ENCODE data around the gene C9orf50. TPM values are rescaled to one million over a fixed set of nuclear protein-coding genes. Genes with fewer than 3 reads are reported as not detected.

C9orf50 gene
- total RNA-seq, 1 experiment from 2014 or later, result not detected

DNA sequence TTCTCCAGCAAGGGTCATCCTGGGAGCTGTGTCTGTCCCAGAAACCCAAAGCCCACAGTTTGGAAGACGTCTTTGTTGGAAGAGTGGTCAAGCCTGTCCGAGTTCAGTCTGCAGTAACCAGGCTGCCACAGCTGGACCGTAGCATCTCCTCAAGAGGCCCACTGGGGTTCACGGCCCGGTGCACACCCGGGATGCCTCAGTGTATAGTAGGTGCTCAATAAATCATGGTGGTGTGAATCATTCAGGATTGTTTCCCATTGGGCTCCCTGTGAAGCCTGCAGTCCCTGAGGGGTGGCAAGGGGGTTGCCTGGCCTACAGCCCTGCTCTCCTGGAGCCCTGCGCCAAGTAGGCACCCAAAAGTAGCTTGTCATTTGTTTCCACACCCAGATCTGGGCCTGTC is 34.3 kb upstream of the C9orf50 start:
- no TSS peak for BruUV-seq (replicated peaks)
- Histone ChIP-seq H3K4me1 (ENCODE audit: control insufficient read depth, insufficient read depth, low read length) (peaks cover 3% of the 10 kb centered on the region; the same call in 1 of the 2 replicates), H3K27ac (ENCODE audit: low read length) (no peak overlapping the region), H3K27me3 (ENCODE audit: control insufficient read depth, insufficient read depth, low read length) (no peaks in the 10 kb centered on the region), H3K9me3 (ENCODE audit: control insufficient read depth, insufficient read depth, low read depth, low read length) (no peaks in the 10 kb centered on the region), H3K36me3 (ENCODE audit: control insufficient read depth, insufficient read depth, low read length) (no peaks in the 10 kb centered on the region), H3K4me3 (ENCODE audit: low read depth in 2 of 2, low read length in 2 of 2) (no peak overlapping the region)
- no peak for ATAC-seq
- in situ Hi-C loops (cut with HindIII; ENCODE audit: low pct_unique_long_range_greater_than_20kb, low sequenced_read_pairs), result no loop called here
- ChIA-PET POLR2A (no interaction called here), CTCF (no interaction called here)
- intact Hi-C loops (cut with micrococcal nuclease; ENCODE audit: unreplicated experiment), result no loop called here
- TF ChIP-seq SIN3A (IDR thresholded peaks at IDR 0.05; ENCODE audit: borderline replicate concordance, insufficient read depth, low read depth, low read length), result no peak
- TF ChIP-seq, protein P1, sequence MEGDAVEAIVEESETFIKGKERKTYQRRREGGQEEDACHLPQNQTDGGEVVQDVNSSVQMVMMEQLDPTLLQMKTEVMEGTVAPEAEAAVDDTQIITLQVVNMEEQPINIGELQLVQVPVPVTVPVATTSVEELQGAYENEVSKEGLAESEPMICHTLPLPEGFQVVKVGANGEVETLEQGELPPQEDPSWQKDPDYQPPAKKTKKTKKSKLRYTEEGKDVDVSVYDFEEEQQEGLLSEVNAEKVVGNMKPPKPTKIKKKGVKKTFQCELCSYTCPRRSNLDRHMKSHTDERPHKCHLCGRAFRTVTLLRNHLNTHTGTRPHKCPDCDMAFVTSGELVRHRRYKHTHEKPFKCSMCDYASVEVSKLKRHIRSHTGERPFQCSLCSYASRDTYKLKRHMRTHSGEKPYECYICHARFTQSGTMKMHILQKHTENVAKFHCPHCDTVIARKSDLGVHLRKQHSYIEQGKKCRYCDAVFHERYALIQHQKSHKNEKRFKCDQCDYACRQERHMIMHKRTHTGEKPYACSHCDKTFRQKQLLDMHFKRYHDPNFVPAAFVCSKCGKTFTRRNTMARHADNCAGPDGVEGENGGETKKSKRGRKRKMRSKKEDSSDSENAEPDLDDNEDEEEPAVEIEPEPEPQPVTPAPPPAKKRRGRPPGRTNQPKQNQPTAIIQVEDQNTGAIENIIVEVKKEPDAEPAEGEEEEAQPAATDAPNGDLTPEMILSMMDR (IDR thresholded peaks at IDR 0.05), result no peak
- DNase-seq (ENCODE audit: low read depth, low spot score), result no peak

GRCh38 chr9:129654554-129655040 is 33.7 kb upstream of the C9orf50 start:
- DNase-seq (ENCODE audit: low read depth, low spot score) (no peak), ATAC-seq (no peak)
- intact Hi-C loops (cut with micrococcal nuclease; ENCODE audit: unreplicated experiment), result no loop called here
- ChIA-PET POLR2A (no interaction called here), CTCF (no interaction called here)
- H3K9me3 ChIP-seq (ENCODE audit: control insufficient read depth, insufficient read depth, low read depth, low read length), result no peaks in the 10 kb centered on the region
- BruUV-seq (replicated peaks), result no TSS peak
- no peak for TF ChIP-seq TCF7L2 (IDR thresholded peaks at IDR 0.05; ENCODE audit: low read depth, low read length)
- no peak for TF ChIP-seq POLR2AphosphoS5 (IDR thresholded peaks at IDR 0.05; ENCODE audit: low read depth, low read length)
- no peak overlapping the region for H3K4me3 ChIP-seq (ENCODE audit: low read depth in 2 of 2, low read length in 2 of 2)
- in situ Hi-C loops (cut with HindIII; ENCODE audit: low pct_unique_long_range_greater_than_20kb, low sequenced_read_pairs), result no loop called here
- no peaks in the 10 kb centered on the region for H3K36me3 ChIP-seq (ENCODE audit: control insufficient read depth, insufficient read depth, low read length)
- H3K27me3 ChIP-seq (ENCODE audit: control insufficient read depth, insufficient read depth, low read length), result no peaks in the 10 kb centered on the region
- H3K4me1 ChIP-seq (ENCODE audit: control insufficient read depth, insufficient read depth, low read length), result peaks cover 3% of the 10 kb centered on the region; the same call in 1 of the 2 replicates
- H3K27ac ChIP-seq (ENCODE audit: low read length), result no peak overlapping the region

GRCh38 chr9:129653823-129654553 is 33.1 kb upstream of the C9orf50 start:
- POLR2A ChIA-PET, result no interaction called here
- Histone ChIP-seq H3K36me3 (ENCODE audit: control insufficient read depth, insufficient read depth, low read length) (no peaks in the 10 kb centered on the region), H3K27me3 (ENCODE audit: control insufficient read depth, insufficient read depth, low read length) (no peaks in the 10 kb centered on the region), H3K4me1 (ENCODE audit: control insufficient read depth, insufficient read depth, low read length) (peaks cover 3% of the 10 kb centered on the region; the same call in 1 of the 2 replicates), H3K9me3 (ENCODE audit: control insufficient read depth, insufficient read depth, low read depth, low read length) (no peaks in the 10 kb centered on the region), H3K27ac (ENCODE audit: low read length) (no peak overlapping the region), H3K4me3 (ENCODE audit: low read depth in 2 of 2, low read length in 2 of 2) (no peak overlapping the region)
- CTCF ChIA-PET, result no interaction called here
- intact Hi-C loops (cut with micrococcal nuclease; ENCODE audit: unreplicated experiment), result no loop called here
- in situ Hi-C loops (cut with HindIII; ENCODE audit: low pct_unique_long_range_greater_than_20kb, low sequenced_read_pairs), result no loop called here
- TF ChIP-seq POLR2AphosphoS5 (IDR thresholded peaks at IDR 0.05; ENCODE audit: low read depth, low read length), result no peak
- TF ChIP-seq SIN3A (IDR thresholded peaks at IDR 0.05; ENCODE audit: borderline replicate concordance, insufficient read depth, low read depth, low read length), result no peak
- TF ChIP-seq TCF7L2 (IDR thresholded peaks at IDR 0.05; ENCODE audit: low read depth, low read length), result no peak
- TF ChIP-seq, protein P2, sequence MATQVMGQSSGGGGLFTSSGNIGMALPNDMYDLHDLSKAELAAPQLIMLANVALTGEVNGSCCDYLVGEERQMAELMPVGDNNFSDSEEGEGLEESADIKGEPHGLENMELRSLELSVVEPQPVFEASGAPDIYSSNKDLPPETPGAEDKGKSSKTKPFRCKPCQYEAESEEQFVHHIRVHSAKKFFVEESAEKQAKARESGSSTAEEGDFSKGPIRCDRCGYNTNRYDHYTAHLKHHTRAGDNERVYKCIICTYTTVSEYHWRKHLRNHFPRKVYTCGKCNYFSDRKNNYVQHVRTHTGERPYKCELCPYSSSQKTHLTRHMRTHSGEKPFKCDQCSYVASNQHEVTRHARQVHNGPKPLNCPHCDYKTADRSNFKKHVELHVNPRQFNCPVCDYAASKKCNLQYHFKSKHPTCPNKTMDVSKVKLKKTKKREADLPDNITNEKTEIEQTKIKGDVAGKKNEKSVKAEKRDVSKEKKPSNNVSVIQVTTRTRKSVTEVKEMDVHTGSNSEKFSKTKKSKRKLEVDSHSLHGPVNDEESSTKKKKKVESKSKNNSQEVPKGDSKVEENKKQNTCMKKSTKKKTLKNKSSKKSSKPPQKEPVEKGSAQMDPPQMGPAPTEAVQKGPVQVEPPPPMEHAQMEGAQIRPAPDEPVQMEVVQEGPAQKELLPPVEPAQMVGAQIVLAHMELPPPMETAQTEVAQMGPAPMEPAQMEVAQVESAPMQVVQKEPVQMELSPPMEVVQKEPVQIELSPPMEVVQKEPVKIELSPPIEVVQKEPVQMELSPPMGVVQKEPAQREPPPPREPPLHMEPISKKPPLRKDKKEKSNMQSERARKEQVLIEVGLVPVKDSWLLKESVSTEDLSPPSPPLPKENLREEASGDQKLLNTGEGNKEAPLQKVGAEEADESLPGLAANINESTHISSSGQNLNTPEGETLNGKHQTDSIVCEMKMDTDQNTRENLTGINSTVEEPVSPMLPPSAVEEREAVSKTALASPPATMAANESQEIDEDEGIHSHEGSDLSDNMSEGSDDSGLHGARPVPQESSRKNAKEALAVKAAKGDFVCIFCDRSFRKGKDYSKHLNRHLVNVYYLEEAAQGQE (IDR thresholded peaks at IDR 0.05; ENCODE audit: insufficient read depth in 1 of 2, low read depth in 2 of 2, low read length in 1 of 2), result no peak
- TF ChIP-seq, protein P1 (IDR thresholded peaks at IDR 0.05), result no peak
- ATAC-seq (no peak), DNase-seq (ENCODE audit: low read depth, low spot score) (no peak)
- BruUV-seq (replicated peaks), result no TSS peak

All from Panc1 (cell line).